A549 (cell line): ENCODE data around the gene ZBTB20. TPM values are rescaled to one million over a fixed set of nuclear protein-coding genes. Genes with fewer than 3 reads are reported as not detected.

Experiments used
- ATAC-seq, 2 experiments: fragments of 200-7000 bp in 1 of 2; fragments of >200 bp in 1 of 2; cut with Nextera tagmentation in 1 of 2; cut with Tn5 transposase in 1 of 2; 3 replicates each; pipeline versions ENCODE4 v1.8.0 to v1.9.1; 2018 to 2020; ENCODE audit warnings: mild to moderate bottlenecking in 1 of 2, moderate library complexity in 1 of 2
- CTCF ChIA-PET: fragments of 300-600 bp; sonication (Branson Sonifier 250); formaldehyde crosslinking; extraction: SDS; loops from one replicate; lab custom pipeline; 2021; ENCODE audit warnings: antibody characterized with exemption, inconsistent platforms; lab: Yijun Ruan, JAX
- POLR2A ChIA-PET: fragments of 350-600 bp; formaldehyde crosslinking; extraction: SDS; loops from one replicate; lab custom pipeline; 2021; ENCODE audit warnings: antibody characterized with exemption, inconsistent platforms; lab: Yijun Ruan, JAX
- DNase-seq, 2 experiments: peaks; one replicate each; pipeline versions ENCODE4 v3.0.0 to v3.0.0-alpha.2; 2011 to 2016; ENCODE audit warnings: low read depth in 1 of 2, low spot score in 1 of 2
- FAIRE-seq: peaks from 2 replicates; lab custom pipeline; 2011; peaks lifted over from hg19 to GRCh38; lab: Jason Lieb, UNC
- H3K27ac ChIP-seq, 2 experiments: fragments of >200 bp; sonication (Bioruptor Twin); formaldehyde crosslinking; 3 replicates each; pipeline ENCODE4 v1.5.1; 2016 to 2017
- H3K4me1 ChIP-seq: fragments of >200 bp; sonication (Bioruptor Twin); formaldehyde crosslinking; 3 replicates; pipeline ENCODE4 v1.6.1; 2016
- H3K4me2 ChIP-seq: fragments of >200 bp; sonication (Bioruptor Twin); formaldehyde crosslinking; 3 replicates; pipeline ENCODE4 v1.6.1; 2016
- H3K4me3 ChIP-seq: fragments of >200 bp; sonication (Bioruptor Twin); formaldehyde crosslinking; 3 replicates; pipeline ENCODE4 v1.5.1; 2016
- H3K9me3 ChIP-seq: fragments of >200 bp; sonication (Bioruptor Twin); formaldehyde crosslinking; 3 replicates; pipeline ENCODE4 v1.6.1; 2016
- BCL3 ChIP-seq: fragments of >200 bp; sonication (Bioruptor Twin); formaldehyde crosslinking; IDR thresholded peaks from 3 replicates; pipeline ENCODE4 v1.6.1; 2016
- CEBPB ChIP-seq, 2 experiments: fragments of >200 bp in 1 of 2; sonication (Bioruptor Twin) in 1 of 2; formaldehyde crosslinking in 1 of 2; IDR thresholded peaks; 2 replicates each; pipeline ENCODE4 v1.6.1; 2012 to 2016
- CHD2 ChIP-seq: fragments of 150-350 bp; IDR thresholded peaks from 2 replicates; pipeline ENCODE4 v1.6.1; 2014; ENCODE audit warnings: low read length; ENCODE audit not compliant: partially characterized antibody
- EHF ChIP-seq: fragments of 250-450 bp; sonication (Bioruptor Pico); IDR thresholded peaks from 2 replicates; pipeline ENCODE4 v1.5.0; 2020; ENCODE audit warnings: mild to moderate bottlenecking
- FOSB ChIP-seq: fragments of 250-450 bp; sonication (Bioruptor Pico); IDR thresholded peaks from 2 replicates; pipeline ENCODE4 v1.5.0; 2020; ENCODE audit warnings: mild to moderate bottlenecking, moderate library complexity
- GATA3 ChIP-seq: IDR thresholded peaks from 2 replicates; pipeline ENCODE4 v1.6.1; 2012; ENCODE audit warnings: borderline replicate concordance
- HDAC2 ChIP-seq: fragments of 200-600 bp; sonication (generic); IDR thresholded peaks from 2 replicates; pipeline ENCODE4 v1.6.1; 2016
- HEYL ChIP-seq: fragments of 250-450 bp; sonication (Bioruptor Pico); IDR thresholded peaks from 2 replicates; pipeline ENCODE4 v1.8.0; 2021; ENCODE audit warnings: mild to moderate bottlenecking, moderate library complexity
- KDM5A ChIP-seq: fragments of 200-600 bp; sonication (generic); IDR thresholded peaks from 2 replicates; pipeline ENCODE4 v1.6.1; 2016; ENCODE audit warnings: antibody characterized with exemption, mild to moderate bottlenecking
- MAFK ChIP-seq: fragments of 450-650 bp; IDR thresholded peaks from 2 replicates; pipeline ENCODE4 v1.6.1; 2014; ENCODE audit not compliant: partially characterized antibody
- NFE2L2 ChIP-seq: fragments of 150-350 bp; conservative IDR thresholded peaks from 2 replicates; pipeline ENCODE4 v1.6.1; 2014; ENCODE audit warnings: low read length
- POLR2A ChIP-seq: IDR thresholded peaks from 2 replicates; pipeline ENCODE4 v1.6.1; 2012; ENCODE audit warnings: mild to moderate bottlenecking, low read length
- REST ChIP-seq: fragments of 200-600 bp; sonication (generic); IDR thresholded peaks from 2 replicates; pipeline ENCODE4 v1.6.1; 2016; ENCODE audit warnings: antibody characterized with exemption, mild to moderate bottlenecking, moderate library complexity
- RFX5 ChIP-seq: fragments of 450-650 bp; IDR thresholded peaks from 2 replicates; pipeline ENCODE4 v1.7.1; 2014; ENCODE audit warnings: antibody characterized with exemption, mild to moderate bottlenecking, moderate library complexity
- SMC3 ChIP-seq: fragments of >200 bp; sonication (Bioruptor Twin); formaldehyde crosslinking; IDR thresholded peaks from 3 replicates; pipeline ENCODE4 v1.6.1; 2018; ENCODE audit warnings: inconsistent platforms
- WGBS: methylation state at CpG from one replicate; pipeline ENCODE4 v1.1.6; 2017; ENCODE audit errors: missing lambda C conversion rate; 5-methylcytosine and 5-hydroxymethylcytosine counted together
- polyA plus RNA-seq, 4 experiments: library from polyadenylated mRNA; depleted of rRNA in 3 of 4; stranded (reverse); fragments of >200 nt; fragmentation: RNase III in 1 of 4; extraction: RNeasy Plus Mini Kit Qiagen cat#74134 plus additional on column Dnase treatment in 1 of 4; gene quantifications; 2 replicates in 3 of 4; 3 replicates in 1 of 4; pipeline ENCODE4 v1.2.3, GENCODE V29; 2011 to 2017
- TF ChIP-seq, protein P1 (sequence below): fragments of 250-450 bp; sonication (Bioruptor Pico); IDR thresholded peaks from 2 replicates; pipeline ENCODE4 v1.5.0; 2020; ENCODE audit warnings: low read depth, mild to moderate bottlenecking, moderate library complexity
- TF ChIP-seq, protein P2 (sequence below): IDR thresholded peaks from 2 replicates; pipeline ENCODE4 v1.6.1; 2012

ZBTB20 gene
- polyA plus RNA-seq, 2 of the 4 experiments (the other 2 are of a cell fraction): 0.85 to 5.0 TPM

DNA sequence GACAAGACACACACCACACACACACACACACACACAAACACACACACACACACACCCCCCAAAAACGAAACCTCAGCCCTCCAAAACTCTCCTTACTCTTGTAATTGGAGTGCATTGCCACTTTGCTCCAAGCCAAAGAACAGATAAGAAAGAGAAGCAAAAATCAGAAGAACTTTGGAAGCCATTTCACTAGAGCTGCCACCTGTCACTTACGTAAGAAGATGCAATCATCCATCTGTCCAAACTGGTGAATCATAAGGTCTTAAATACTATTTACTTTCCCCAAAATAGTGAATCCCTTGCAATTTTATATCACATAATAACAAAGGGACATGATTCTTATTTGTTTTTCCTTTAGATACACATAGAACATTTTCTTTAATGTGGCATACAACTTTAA, 285.4 kb downstream of the ZBTB20 start:
- peaks cover 7% of the 10 kb centered on the region; the same call in 1 of the 3 replicates for H3K4me1 ChIP-seq
- no peak for TF ChIP-seq CHD2
- peak; percentile 10 for TF ChIP-seq MAFK
- no peak for TF ChIP-seq FOSB
- TF ChIP-seq CEBPB (IDR thresholded peaks at IDR 0.05): 0 out of 4 replicates have a peak, but pooled peaks of 1 of the 2 experiments have one; percentile 16
- H3K4me2 ChIP-seq: peak overlapping the region; percentile 12; the same call in 1 of the 3 replicates
- CTCF ChIA-PET: no interaction called here
- POLR2A ChIA-PET: no interaction called here
- no peak overlapping the region for H3K27ac ChIP-seq
- FAIRE-seq: no peak
- DNase-seq: no peak
- no peak for ATAC-seq
- no peak overlapping the region for H3K4me3 ChIP-seq
- 46% methylated on average over 2 of the region's 2 CpGs for WGBS
- no peaks in the 10 kb centered on the region for H3K9me3 ChIP-seq

DNA sequence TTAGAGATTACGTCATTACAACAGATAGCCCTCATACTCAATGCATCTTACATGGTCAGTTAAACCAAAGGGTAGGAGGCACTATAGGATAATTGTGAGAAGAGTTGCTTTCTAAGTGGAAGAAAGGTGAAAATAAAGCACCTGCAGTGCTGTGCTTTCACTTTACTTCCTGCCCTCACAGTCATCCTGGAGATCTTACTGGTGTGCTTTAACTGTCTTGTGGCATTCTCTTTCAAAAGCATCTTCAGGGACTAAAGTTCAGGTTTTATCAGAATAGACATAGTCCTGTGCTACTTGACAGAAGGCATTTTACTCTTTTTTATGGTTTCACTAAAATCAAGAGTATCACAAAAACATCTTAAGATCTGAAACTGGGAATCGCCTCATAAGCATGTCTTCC, 286.6 kb downstream of the ZBTB20 start:
- ChIA-PET POLR2A (no interaction called here), CTCF (no interaction called here)
- no peak for FAIRE-seq
- no peak overlapping the region for H3K4me2 ChIP-seq
- no peak overlapping the region for H3K27ac ChIP-seq
- peaks cover 7% of the 10 kb centered on the region; the same call in 1 of the 3 replicates for H3K4me1 ChIP-seq
- H3K9me3 ChIP-seq: no peaks in the 10 kb centered on the region
- TF ChIP-seq NFE2L2 (no peak), CEBPB (IDR thresholded peaks at IDR 0.05) (no peak), EHF (CRISPR knock-in tag) (no peak), GATA3 (no peak)
- TF ChIP-seq, protein P1, sequence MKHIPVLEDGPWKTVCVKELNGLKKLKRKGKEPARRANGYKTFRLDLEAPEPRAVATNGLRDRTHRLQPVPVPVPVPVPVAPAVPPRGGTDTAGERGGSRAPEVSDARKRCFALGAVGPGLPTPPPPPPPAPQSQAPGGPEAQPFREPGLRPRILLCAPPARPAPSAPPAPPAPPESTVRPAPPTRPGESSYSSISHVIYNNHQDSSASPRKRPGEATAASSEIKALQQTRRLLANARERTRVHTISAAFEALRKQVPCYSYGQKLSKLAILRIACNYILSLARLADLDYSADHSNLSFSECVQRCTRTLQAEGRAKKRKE: no peak
- TF ChIP-seq, all 56 proteins: peak for 0
- no peak overlapping the region for H3K4me3 ChIP-seq
- WGBS: 96% methylated on average over 2 of the region's 2 CpGs
- ATAC-seq: no peak
- DNase-seq: no peak

GRCh38 chr3:114858329-114858728, 288.8 kb downstream of the ZBTB20 start:
- no peak overlapping the region for H3K27ac ChIP-seq
- POLR2A ChIA-PET: no interaction called here
- FAIRE-seq: no peak
- no peak for TF ChIP-seq KDM5A
- TF ChIP-seq, protein P2, sequence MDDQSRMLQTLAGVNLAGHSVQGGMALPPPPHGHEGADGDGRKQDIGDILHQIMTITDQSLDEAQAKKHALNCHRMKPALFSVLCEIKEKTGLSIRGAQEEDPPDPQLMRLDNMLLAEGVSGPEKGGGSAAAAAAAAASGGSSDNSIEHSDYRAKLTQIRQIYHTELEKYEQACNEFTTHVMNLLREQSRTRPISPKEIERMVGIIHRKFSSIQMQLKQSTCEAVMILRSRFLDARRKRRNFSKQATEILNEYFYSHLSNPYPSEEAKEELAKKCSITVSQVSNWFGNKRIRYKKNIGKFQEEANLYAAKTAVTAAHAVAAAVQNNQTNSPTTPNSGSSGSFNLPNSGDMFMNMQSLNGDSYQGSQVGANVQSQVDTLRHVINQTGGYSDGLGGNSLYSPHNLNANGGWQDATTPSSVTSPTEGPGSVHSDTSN: no peak
- no peak for TF ChIP-seq BCL3
- no peak for TF ChIP-seq POLR2A
- TF ChIP-seq RFX5: no peak
- no peak for TF ChIP-seq REST
- TF ChIP-seq SMC3: no peak
- no peak for TF ChIP-seq HDAC2
- TF ChIP-seq HEYL (CRISPR knock-in tag): no peak
- no peak for TF ChIP-seq FOSB
- 71% methylated on average over 4 of the region's 4 CpGs for WGBS
- H3K4me2 ChIP-seq: no peak overlapping the region
- CTCF ChIA-PET: interaction anchor here (1.0 kb wide), 1 partner anchor 16 kb away, joined by 3 read pairs; no protein-coding TSS in a partner anchor
- H3K4me1 ChIP-seq: peaks cover 7% of the 10 kb centered on the region; the same call in 1 of the 3 replicates
- no peak overlapping the region for H3K4me3 ChIP-seq
- no peaks in the 10 kb centered on the region for H3K9me3 ChIP-seq
- no peak for ATAC-seq
- DNase-seq: no peak
